Embryonic facial prominence (tissue), 1 donor: ENCODE data around the gene EI24.
A peak's percentile ranks its signal among the peaks of the same experiment; 100 is the strongest.

Source experiments
- DNase-seq: peaks from one replicate; pipeline ENCODE4 v3.0.0-alpha.2; 2016; ENCODE audit errors: extremely low spot score

The EI24 gene

DNA sequence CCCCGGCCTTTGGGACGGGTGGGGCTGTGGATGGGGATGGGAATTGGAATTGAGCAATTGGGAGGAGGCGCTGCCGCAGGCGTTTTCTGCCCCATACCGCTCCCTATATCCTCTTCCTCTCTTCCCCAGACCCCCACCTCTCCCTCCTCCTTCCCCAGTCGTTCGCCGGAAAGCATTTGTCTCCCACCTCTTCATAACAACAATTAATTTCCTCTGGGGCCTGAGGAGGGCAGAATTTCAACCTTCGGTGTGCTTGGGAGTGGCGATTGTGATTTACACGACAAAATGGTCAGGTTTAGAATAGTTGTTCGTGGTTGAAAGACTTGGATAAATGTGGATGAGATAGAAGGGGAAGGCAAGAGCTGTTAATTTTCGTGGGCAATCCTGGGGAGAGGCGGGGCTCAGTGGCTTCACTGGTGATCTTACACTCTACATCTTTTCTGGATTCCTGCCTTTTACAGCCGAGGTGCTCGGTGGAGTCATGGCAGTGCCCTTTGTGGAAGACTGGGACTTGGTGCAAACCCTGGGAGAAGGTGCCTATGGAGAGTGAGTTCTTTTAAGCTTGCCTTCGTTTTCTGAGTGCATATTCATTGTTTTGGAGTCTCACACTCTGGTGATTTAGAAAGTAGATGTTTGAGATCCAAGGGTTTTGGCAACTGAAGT lies 57.1 kb downstream of the EI24 start:
- peak; percentile 40 for DNase-seq

DNA sequence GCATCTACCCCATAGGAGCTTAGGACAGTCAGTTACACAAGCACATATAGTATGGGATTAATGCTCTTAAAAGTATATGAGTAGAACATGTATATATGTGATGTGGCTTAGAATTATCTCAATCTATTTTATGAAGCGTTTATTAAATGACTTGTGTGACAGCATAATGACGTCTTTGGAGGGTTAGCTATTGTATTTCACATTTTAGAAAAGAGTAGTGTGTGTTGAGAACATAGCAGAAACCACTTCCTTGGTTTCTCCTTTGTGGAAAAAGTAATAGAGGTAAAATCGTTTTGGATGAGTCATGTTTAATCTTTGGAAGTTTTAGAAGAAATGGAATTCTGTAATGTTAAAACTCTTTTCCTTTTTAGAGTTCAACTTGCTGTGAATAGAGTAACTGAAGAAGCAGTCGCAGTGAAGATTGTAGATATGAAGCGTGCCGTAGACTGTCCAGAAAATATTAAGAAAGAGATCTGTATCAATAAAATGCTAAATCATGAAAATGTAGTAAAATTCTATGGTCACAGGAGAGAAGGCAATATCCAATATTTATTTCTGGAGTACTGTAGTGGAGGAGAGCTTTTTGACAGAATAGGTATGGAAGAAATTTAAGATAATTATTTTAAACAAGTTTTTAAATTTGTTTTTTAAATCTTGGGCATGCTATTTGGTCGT lies 58.1 kb downstream of the EI24 start:
- no peak for DNase-seq
